ENCODE data around the gene ADAMTS10.

- no peak for TF ChIP-seq KLF6 (CRISPR knock-in tag; IDR thresholded peaks at IDR 0.05)
- no peak for TF ChIP-seq ELF1 (CRISPR knock-in tag; IDR thresholded peaks at IDR 0.05)
- TF ChIP-seq, protein P1, sequence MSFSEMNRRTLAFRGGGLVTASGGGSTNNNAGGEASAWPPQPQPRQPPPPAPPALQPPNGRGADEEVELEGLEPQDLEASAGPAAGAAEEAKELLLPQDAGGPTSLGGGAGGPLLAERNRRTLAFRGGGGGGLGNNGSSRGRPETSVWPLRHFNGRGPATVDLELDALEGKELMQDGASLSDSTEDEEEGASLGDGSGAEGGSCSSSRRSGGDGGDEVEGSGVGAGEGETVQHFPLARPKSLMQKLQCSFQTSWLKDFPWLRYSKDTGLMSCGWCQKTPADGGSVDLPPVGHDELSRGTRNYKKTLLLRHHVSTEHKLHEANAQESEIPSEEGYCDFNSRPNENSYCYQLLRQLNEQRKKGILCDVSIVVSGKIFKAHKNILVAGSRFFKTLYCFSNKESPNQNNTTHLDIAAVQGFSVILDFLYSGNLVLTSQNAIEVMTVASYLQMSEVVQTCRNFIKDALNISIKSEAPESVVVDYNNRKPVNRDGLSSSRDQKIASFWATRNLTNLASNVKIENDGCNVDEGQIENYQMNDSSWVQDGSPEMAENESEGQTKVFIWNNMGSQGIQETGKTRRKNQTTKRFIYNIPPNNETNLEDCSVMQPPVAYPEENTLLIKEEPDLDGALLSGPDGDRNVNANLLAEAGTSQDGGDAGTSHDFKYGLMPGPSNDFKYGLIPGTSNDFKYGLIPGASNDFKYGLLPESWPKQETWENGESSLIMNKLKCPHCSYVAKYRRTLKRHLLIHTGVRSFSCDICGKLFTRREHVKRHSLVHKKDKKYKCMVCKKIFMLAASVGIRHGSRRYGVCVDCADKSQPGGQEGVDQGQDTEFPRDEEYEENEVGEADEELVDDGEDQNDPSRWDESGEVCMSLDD (CRISPR knock-in tag; IDR thresholded peaks at IDR 0.05; ENCODE audit: borderline replicate concordance) = no peak
- TF ChIP-seq, protein P2, sequence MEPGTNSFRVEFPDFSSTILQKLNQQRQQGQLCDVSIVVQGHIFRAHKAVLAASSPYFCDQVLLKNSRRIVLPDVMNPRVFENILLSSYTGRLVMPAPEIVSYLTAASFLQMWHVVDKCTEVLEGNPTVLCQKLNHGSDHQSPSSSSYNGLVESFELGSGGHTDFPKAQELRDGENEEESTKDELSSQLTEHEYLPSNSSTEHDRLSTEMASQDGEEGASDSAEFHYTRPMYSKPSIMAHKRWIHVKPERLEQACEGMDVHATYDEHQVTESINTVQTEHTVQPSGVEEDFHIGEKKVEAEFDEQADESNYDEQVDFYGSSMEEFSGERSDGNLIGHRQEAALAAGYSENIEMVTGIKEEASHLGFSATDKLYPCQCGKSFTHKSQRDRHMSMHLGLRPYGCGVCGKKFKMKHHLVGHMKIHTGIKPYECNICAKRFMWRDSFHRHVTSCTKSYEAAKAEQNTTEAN (CRISPR knock-in tag; conservative IDR thresholded peaks at IDR 0.05) = no peak
- TF ChIP-seq TEAD3 (CRISPR knock-in tag; optimal IDR thresholded peaks at IDR 0.05; ENCODE audit: borderline replicate concordance) = no peak
- TF ChIP-seq ZNF724P (CRISPR knock-in tag; IDR thresholded peaks at IDR 0.05; ENCODE audit: borderline replicate concordance) = no peak
- no peak for TF ChIP-seq ZNF879 (CRISPR knock-in tag; IDR thresholded peaks at IDR 0.05)
- TF ChIP-seq ZNF766 (CRISPR knock-in tag; IDR thresholded peaks at IDR 0.05; ENCODE audit: borderline replicate concordance) = no peak
These were observed 24.4 kb downstream of the ADAMTS10 start for GRCh38 chr19:8585894-8586750.

Measured in HepG2 (cell line).